IPS DF 4.7 (cell line): ENCODE data around the gene PANX2.

Source experiments
- DNase-seq: peaks from one replicate; pipeline ENCODE4 v3.0.0-alpha.2; 2013; ENCODE audit warnings: low spot score; ENCODE audit errors: extremely low read depth

PANX2 gene

DNA sequence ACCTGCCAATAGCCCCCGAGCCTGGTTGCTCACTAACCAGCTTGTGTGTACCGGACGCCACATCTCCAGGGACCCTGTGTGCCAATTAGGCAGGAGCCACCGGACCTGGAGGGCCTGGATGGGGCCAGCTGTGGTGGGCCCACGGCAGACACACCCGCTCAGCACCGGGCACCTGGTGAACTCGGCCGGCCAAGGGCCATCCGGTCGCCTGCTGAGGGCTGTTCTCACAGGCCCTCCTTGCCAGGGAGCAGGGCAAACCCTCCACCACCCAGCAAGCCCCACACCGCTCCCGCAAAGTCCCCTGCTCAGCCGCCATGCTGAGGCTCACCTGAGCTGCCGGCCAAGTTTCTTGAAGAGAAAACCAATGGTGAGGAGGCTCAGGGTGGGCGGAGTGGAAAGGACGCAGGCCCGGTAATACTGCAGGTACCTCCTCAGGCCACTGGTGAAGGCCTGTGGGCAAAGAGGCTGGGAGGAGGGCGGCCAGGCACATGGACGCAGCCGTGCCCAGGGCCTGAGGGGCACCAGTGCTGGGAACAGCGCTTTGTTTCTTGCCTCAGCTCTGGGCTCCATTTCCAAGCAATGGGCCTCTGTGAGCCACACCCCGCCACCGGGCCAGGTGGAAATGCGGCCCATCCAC lies 57.2 kb downstream of the PANX2 start:
- DNase-seq, result no peak

DNA sequence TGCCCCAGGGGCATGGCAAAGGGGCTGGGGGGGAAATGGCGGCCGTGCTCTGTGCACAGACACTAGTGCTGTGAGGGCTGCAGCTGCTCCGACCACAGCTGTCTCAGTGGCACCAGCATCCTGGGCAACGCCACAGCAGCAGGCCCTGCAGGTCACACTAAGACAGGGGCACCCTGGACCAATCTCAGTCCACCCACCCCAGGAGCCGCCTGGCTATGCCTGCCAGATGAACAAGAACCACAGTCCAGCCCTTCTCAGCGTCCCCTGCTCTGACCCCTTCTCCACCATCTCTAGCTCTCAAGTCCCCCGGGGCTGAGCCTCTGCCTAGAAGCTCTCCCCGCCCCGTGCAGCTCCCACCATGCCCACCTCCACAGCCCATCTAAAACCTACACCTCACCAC lies 57.8 kb downstream of the PANX2 start:
- DNase-seq, result no peak

DNA sequence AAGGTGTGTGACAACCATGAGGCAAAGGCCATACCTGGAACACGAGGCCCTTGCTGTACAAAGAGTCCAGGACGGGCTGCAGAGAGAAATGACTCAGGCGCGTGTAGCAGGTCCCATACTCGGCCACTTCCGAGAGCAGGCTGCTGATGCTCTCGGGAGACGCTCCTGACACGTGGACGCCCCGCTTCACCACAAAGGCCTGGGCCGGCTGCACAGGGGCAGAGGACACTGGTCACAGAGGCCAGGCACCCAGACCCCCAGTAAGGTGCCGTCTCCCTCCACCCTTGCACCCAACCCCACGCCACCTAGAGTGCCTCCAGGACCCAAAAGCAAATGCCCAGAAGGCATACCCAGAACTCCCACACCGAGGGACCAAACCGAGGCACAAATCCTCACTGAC lies 58.8 kb downstream of the PANX2 start:
- DNase-seq, result no peak
